H9 (cell line): ENCODE results near the gene RNF145. TPM values are rescaled to one million over a fixed set of nuclear protein-coding genes. Genes with fewer than 3 reads are reported as not detected.

Source experiments
- DNase-seq: peaks from one replicate; pipeline ENCODE4 v3.0.0-alpha.2; 2017
- H2AFZ ChIP-seq: one replicate; pipeline ENCODE4 v1.6.1; 2013; ENCODE audit warnings: mild to moderate bottlenecking, low read length, control low read depth, moderate library complexity
- H2AK5ac ChIP-seq: 2 replicates; pipeline ENCODE4 v1.6.1; 2013; ENCODE audit warnings: low read length, control low read depth, mixed read lengths; ENCODE audit not compliant: insufficient read length
- H2BK120ac ChIP-seq: one replicate; pipeline ENCODE4 v1.6.1; 2013; ENCODE audit warnings: low read depth, mild to moderate bottlenecking, low read length, control low read depth, inconsistent platforms; ENCODE audit not compliant: poor library complexity, severe bottlenecking
- H2BK12ac ChIP-seq: 2 replicates; pipeline ENCODE4 v1.6.1; 2013; ENCODE audit warnings: low read length, control low read depth, mixed read lengths, low read depth; ENCODE audit not compliant: insufficient read length
- H2BK15ac ChIP-seq: 2 replicates; pipeline ENCODE4 v1.6.1; 2013; ENCODE audit warnings: low read depth, low read length, control low read depth
- H2BK20ac ChIP-seq: one replicate; pipeline ENCODE4 v1.6.1; 2013; ENCODE audit warnings: low read depth, mild to moderate bottlenecking, low read length, control low read depth, inconsistent platforms; ENCODE audit not compliant: poor library complexity, severe bottlenecking
- H2BK5ac ChIP-seq: 2 replicates; pipeline ENCODE4 v1.6.1; 2013; ENCODE audit warnings: low read length, control low read depth, mixed read lengths; ENCODE audit not compliant: insufficient read length
- H3K14ac ChIP-seq: 2 replicates; pipeline ENCODE4 v1.6.1; 2013; ENCODE audit warnings: low read length, control low read depth; ENCODE audit not compliant: insufficient read depth
- H3K18ac ChIP-seq: 2 replicates; pipeline ENCODE4 v1.6.1; 2013; ENCODE audit warnings: low read depth, mild to moderate bottlenecking, mixed read lengths, low read length, control low read depth; ENCODE audit not compliant: insufficient read length
- H3K23ac ChIP-seq: 2 replicates; pipeline ENCODE4 v1.6.1; 2013; ENCODE audit warnings: low read length, control low read depth, mixed read lengths, low read depth; ENCODE audit not compliant: insufficient read length
- H3K23me2 ChIP-seq: 2 replicates; pipeline ENCODE4 v1.6.1; 2013; ENCODE audit warnings: low read depth, mild to moderate bottlenecking, mixed read lengths, low read length, control low read depth; ENCODE audit not compliant: insufficient read length, poor library complexity, severe bottlenecking
- H3K27ac ChIP-seq: 2 replicates; pipeline ENCODE4 v1.5.1; 2013; ENCODE audit warnings: low read length, control low read depth, mixed read lengths, low read depth; ENCODE audit not compliant: insufficient read length
- H3K27me3 ChIP-seq: 2 replicates; pipeline ENCODE4 v1.6.1; 2013; ENCODE audit warnings: low read length, control low read depth, inconsistent platforms; ENCODE audit not compliant: insufficient read depth
- H3K4ac ChIP-seq: 2 replicates; pipeline ENCODE4 v1.6.1; 2013; ENCODE audit warnings: low read depth, mild to moderate bottlenecking, control low read depth, inconsistent platforms, low read length, moderate library complexity
- H3K4me1 ChIP-seq: 2 replicates; pipeline ENCODE4 v1.6.1; 2013; ENCODE audit warnings: low read length, control low read depth, inconsistent platforms; ENCODE audit not compliant: insufficient read depth
- H3K4me2 ChIP-seq: 2 replicates; pipeline ENCODE4 v1.6.1; 2013; ENCODE audit warnings: low read length, control low read depth, mixed read lengths; ENCODE audit not compliant: insufficient read length, insufficient read depth
- H3K56ac ChIP-seq: 2 replicates; pipeline ENCODE4 v1.6.1; 2013; ENCODE audit warnings: low read depth, mild to moderate bottlenecking, mixed read lengths, low read length, control low read depth; ENCODE audit not compliant: insufficient read length
- H3K79me1 ChIP-seq: 2 replicates; pipeline ENCODE4 v1.6.1; 2013; ENCODE audit warnings: low read depth, mild to moderate bottlenecking, moderate library complexity, low read length, control low read depth, inconsistent platforms; ENCODE audit not compliant: insufficient read depth, poor library complexity, severe bottlenecking
- H3K79me2 ChIP-seq: 2 replicates; pipeline ENCODE4 v1.6.1; 2013; ENCODE audit warnings: low read length, control low read depth, inconsistent platforms; ENCODE audit not compliant: insufficient read depth
- H3K9ac ChIP-seq: 2 replicates; pipeline ENCODE4 v1.6.1; 2013; ENCODE audit warnings: low read length, control low read depth, mixed read lengths; ENCODE audit not compliant: insufficient read length; ENCODE audit errors: extremely low read depth
- H3K9me3 ChIP-seq: one replicate; pipeline ENCODE4 v1.6.1; 2013; ENCODE audit warnings: low read depth, low read length, inconsistent platforms; ENCODE audit not compliant: control insufficient read depth
- H3T11ph ChIP-seq: one replicate; pipeline ENCODE4 v1.6.1; 2013; ENCODE audit warnings: mild to moderate bottlenecking, low read length, control low read depth, inconsistent platforms
- H4K20me1 ChIP-seq: one replicate; pipeline ENCODE4 v1.6.1; 2013; ENCODE audit not compliant: control insufficient read depth, insufficient read length, insufficient read depth
- H4K5ac ChIP-seq: 2 replicates; pipeline ENCODE4 v1.6.1; 2013; ENCODE audit warnings: low read depth, mild to moderate bottlenecking, mixed read lengths, low read length, control low read depth; ENCODE audit not compliant: insufficient read length
- H4K8ac ChIP-seq: replicated peaks from 2 replicates; pipeline ENCODE4 v1.6.1; 2013; ENCODE audit warnings: low read length, control low read depth, mixed read lengths, low read depth; ENCODE audit not compliant: insufficient read length
- H4K91ac ChIP-seq: 2 replicates; pipeline ENCODE4 v1.6.1; 2013; ENCODE audit warnings: low read depth, mild to moderate bottlenecking, moderate library complexity, mixed read lengths, low read length, control low read depth; ENCODE audit not compliant: insufficient read length
- H3K27ac Mint-ChIP-seq, 3 experiments: 2 replicates in 2 of 3; 3 replicates in 1 of 3; pipeline ENCODE4 v1.8.0; 2020 to 2021; ENCODE audit warnings: mixed read lengths in 3 of 3, mild to moderate bottlenecking in 1 of 3, moderate library complexity in 1 of 3
- H3K27me3 Mint-ChIP-seq: 2 replicates; pipeline ENCODE4 v1.8.0; 2021; ENCODE audit warnings: low read depth, mild to moderate bottlenecking, moderate library complexity, mixed read lengths
- H3K36me3 Mint-ChIP-seq, 3 experiments: 2 replicates in 2 of 3; 3 replicates in 1 of 3; pipeline ENCODE4 v1.8.0; 2020 to 2021; ENCODE audit warnings: low read depth in 3 of 3, mixed read lengths in 3 of 3; ENCODE audit not compliant: insufficient read depth in 1 of 3
- H3K4me1 Mint-ChIP-seq, 2 experiments: 2 replicates each; pipeline ENCODE4 v1.8.0; 2020; ENCODE audit warnings: mixed read lengths in 2 of 2
- H3K4me3 Mint-ChIP-seq, 2 experiments: 2 replicates in 1 of 2; 3 replicates in 1 of 2; pipeline ENCODE4 v1.8.0; 2020 to 2021; ENCODE audit warnings: mild to moderate bottlenecking in 2 of 2, mixed read lengths in 2 of 2, moderate library complexity in 1 of 2
- H3K9me3 Mint-ChIP-seq, 2 experiments: 2 replicates in 1 of 2; 3 replicates in 1 of 2; pipeline ENCODE4 v1.8.0; 2020; ENCODE audit warnings: mild to moderate bottlenecking in 2 of 2, mixed read lengths in 2 of 2, moderate library complexity in 1 of 2
- CTCF ChIP-seq: fragments of 200-600 bp; sonication (generic); conservative IDR thresholded peaks from 3 replicates; pipeline ENCODE4 v1.8.0; 2021; ENCODE audit warnings: antibody characterized with exemption, mild to moderate bottlenecking
- WGBS: extraction: QIAGEN DNeasy Blood & Tissue Kit; methylation state at CpG from one replicate; pipeline ENCODE4 v1.1.7; 2013; ENCODE audit warnings: missing lambda C conversion rate, low lambda C conversion rate, mixed read lengths; ENCODE audit not compliant: insufficient read length; ENCODE audit errors: extremely low coverage; 5-methylcytosine and 5-hydroxymethylcytosine counted together
- total RNA-seq: library from RNA; stranded (reverse); gene quantifications from 2 replicates; pipeline ENCODE4 v1.2.1, GENCODE V29; 2021

RNF145 gene
- total RNA-seq, 1 experiment from 2014 or later, result 59.1 TPM

- Histone ChIP-seq H4K20me1 (no peaks in the 10 kb centered on the region), H3K79me1 (no peaks in the 10 kb centered on the region), H2AK5ac (no peak overlapping the region), H3K4me1 (no peaks in the 10 kb centered on the region), H2BK12ac (no peak overlapping the region), H4K5ac (no peak overlapping the region), H3K23me2 (no peaks in the 10 kb centered on the region), H3K79me2 (no peaks in the 10 kb centered on the region), H3K9me3 (no peaks in the 10 kb centered on the region), H3K4ac (no peak overlapping the region), H2BK20ac (no peak overlapping the region), H2BK120ac (no peak overlapping the region), H2BK5ac (no peak overlapping the region), H2AFZ (no peak overlapping the region), H4K8ac (no peak overlapping the region), H2BK15ac (no peak overlapping the region), H3K14ac (no peak overlapping the region), H3K18ac (no peak overlapping the region), H3K27ac (no peak overlapping the region), H3K4me2 (no peak overlapping the region), H3K23ac (no peak overlapping the region), H3K27me3 (no peaks in the 10 kb centered on the region), H4K91ac (no peak overlapping the region), H3K9ac (no peak overlapping the region), H3K56ac (no peak overlapping the region), H3T11ph (no peak overlapping the region)
- TF ChIP-seq CTCF, result no peak
- H3K4me1 Mint-ChIP-seq, result peaks cover 5 to 8% of the 10 kb centered on the region in 2 experiments
- no peak overlapping the region for H3K4me3 Mint-ChIP-seq
- H3K9me3 Mint-ChIP-seq, result no peaks in the 10 kb centered on the region
- 0 out of 7 replicates have a peak overlapping the region, but pooled peaks of 1 of the 3 experiments have one; percentile 39 for H3K27ac Mint-ChIP-seq
- no CpG with 5 or more reads among the region's 1 CpG for WGBS
- peaks cover 0 to 12% (median 3%) of the 10 kb centered on the region in 3 experiments; a peak in 5 of 7 replicates for H3K36me3 Mint-ChIP-seq
- H3K27me3 Mint-ChIP-seq, result no peaks in the 10 kb centered on the region
- no peak for DNase-seq
These were observed 26.7 kb downstream of the RNF145 start for GRCh38 chr5:159182691-159183090.
